C4-2B (cell line): Measurements from ENCODE around the gene TPD52L1.
"Not testable (repeated sequence)": the region's sequence is repeated elsewhere in the genome, so short reads cannot be mapped to it uniquely, and the experiment has no call there.

Experiments used
- H3K27ac ChIP-seq: fragments of 450-650 bp; 2 replicates; pipeline ENCODE4 v1.5.1; 2017
- CTCF ChIP-seq: fragments of 450-650 bp; conservative IDR thresholded peaks from 2 replicates; pipeline ENCODE4 v1.5.1; 2017; ENCODE audit warnings: mild to moderate bottlenecking
- ZFX ChIP-seq: fragments of 450-650 bp; IDR thresholded peaks from 2 replicates; pipeline ENCODE4 v1.6.1; 2017

The TPD52L1 gene

DNA sequence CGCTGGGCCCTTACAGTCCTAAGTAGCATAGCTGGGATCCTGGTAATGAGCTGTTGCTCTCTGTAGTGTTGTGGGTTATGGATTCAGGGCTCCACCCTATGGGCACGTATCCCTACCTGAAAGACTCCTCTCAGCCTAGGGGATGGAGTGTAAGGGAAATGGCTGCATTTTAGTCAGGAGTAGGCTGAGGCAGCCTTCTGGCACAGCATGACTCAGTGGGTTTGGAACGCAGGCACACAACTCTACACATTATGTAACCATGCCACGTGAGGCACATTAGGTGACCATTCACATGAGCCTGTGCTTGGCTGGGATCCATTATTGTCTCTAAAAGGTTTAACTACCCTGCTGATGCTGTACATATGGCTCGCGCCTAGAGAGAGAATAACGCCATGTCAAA lies 120.4 kb downstream of the TPD52L1 start:
- TF ChIP-seq CTCF: no peak
- TF ChIP-seq ZFX: no peak
- no peak overlapping the region for H3K27ac ChIP-seq

GRCh38 chr6:125274935-125275334 lies 121.4 kb downstream of the TPD52L1 start:
- no peak overlapping the region for H3K27ac ChIP-seq
- TF ChIP-seq CTCF (no peak), ZFX (no peak)

DNA sequence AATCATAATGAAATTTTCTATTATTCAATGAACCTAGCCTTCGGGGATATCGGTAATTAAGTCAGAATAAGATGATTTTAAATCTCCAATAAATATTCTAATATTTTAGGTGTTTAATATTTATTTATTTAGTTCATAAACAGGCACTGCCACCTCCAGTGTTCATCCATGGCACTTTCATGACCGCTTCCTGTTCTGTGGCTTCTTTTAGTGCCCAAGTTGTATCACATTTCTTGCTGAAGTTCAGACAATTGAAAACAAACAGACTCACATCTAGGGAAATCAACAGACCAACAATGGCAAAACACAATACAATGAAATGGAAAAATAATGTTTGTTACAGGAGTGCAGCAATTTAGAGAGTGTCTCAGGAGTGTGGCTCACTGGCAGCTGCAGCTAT lies 122.2 kb downstream of the TPD52L1 start:
- H3K27ac ChIP-seq: no peak overlapping the region
- no peak for TF ChIP-seq CTCF
- TF ChIP-seq ZFX: no peak

DNA sequence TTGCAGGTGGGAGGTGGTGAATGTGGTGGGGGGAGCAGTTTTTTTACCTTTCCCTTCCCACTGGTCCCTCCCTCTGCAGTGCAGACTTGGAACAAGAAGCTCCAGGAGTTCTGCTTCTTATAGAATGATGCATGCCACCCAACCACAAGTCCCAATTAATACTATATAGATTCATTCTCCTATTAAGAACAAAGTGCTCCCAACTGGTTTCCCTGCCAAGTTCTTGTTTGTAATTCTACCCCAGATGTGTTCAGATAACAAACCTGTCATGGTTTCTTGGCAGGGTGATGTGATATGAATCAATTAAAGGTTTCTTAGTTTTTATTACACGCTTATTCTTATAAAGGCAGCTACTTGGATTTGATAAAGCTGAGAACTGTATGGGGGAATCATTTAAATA lies 124.3 kb downstream of the TPD52L1 start:
- no peak overlapping the region for H3K27ac ChIP-seq
- no peak for TF ChIP-seq ZFX
- TF ChIP-seq CTCF: no peak

- no peak for TF ChIP-seq ZFX
- TF ChIP-seq CTCF: no peak
- no peak overlapping the region for H3K27ac ChIP-seq
Observed at GRCh38 chr6:125279961-125280360, 126.4 kb downstream of the TPD52L1 start.

- H3K27ac ChIP-seq: not testable (repeated sequence)
Observed at GRCh38 chr6:125280370-125281035, 126.9 kb downstream of the TPD52L1 start.

GRCh38 chr6:125282470-125282869 lies 128.9 kb downstream of the TPD52L1 start:
- not testable (repeated sequence) for H3K27ac ChIP-seq

GRCh38 chr6:125285353-125285752 lies 131.8 kb downstream of the TPD52L1 start:
- TF ChIP-seq ZFX: no peak
- TF ChIP-seq CTCF: no peak

DNA sequence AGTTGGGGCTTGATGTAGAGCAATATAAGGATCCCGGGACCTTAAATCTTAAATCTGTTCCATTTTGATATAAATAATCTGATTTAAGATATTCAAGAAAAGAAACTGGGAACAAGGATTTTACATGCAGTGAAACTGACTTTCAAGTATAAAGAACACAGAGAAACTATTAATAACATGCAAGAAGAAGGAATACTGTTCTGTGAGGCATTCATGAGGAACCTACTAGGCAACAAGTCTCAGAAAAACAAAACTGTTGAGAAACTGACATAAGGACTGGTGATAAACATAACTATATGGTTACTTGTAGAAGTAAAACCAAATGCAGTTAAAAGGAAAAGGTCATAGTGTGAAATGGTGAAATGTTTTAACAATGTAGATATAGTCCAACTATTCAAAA lies 132.4 kb downstream of the TPD52L1 start:
- TF ChIP-seq CTCF: no peak
- TF ChIP-seq ZFX: no peak
- no peak overlapping the region for H3K27ac ChIP-seq

More at GRCh38 chr6:125285353-125285752, 131.8 kb downstream of the TPD52L1 start:
- H3K27ac ChIP-seq: no peak overlapping the region
